ENCODE measurements around the gene TIGD6.
"Not testable (repeated sequence)": the region's sequence is repeated elsewhere in the genome, so short reads cannot be mapped to it uniquely, and the experiment has no call there.

TIGD6 gene

GRCh38 chr5:149975409-149975808, 25.0 kb downstream of the TIGD6 start:
- DNase-seq (ENCODE audit: low read depth in 2 of 2) = no peak

- no peak for DNase-seq (ENCODE audit: low read depth in 2 of 2)
Observed at GRCh38 chr5:149969181-149969930, 31.1 kb downstream of the TIGD6 start.

- no peak for DNase-seq (ENCODE audit: low read depth in 2 of 2)
Observed at GRCh38 chr5:149966946-149967345, 33.5 kb downstream of the TIGD6 start.

GRCh38 chr5:149963729-149964128, 36.7 kb downstream of the TIGD6 start:
- no peak for DNase-seq (ENCODE audit: low read depth in 2 of 2)

GRCh38 chr5:149962601-149963300, 37.7 kb downstream of the TIGD6 start:
- no peak for DNase-seq (ENCODE audit: low read depth in 2 of 2)

- DNase-seq (ENCODE audit: low read depth in 2 of 2) = no peak
Observed at GRCh38 chr5:149961957-149962409, 38.5 kb downstream of the TIGD6 start.

GRCh38 chr5:149961186-149961685, 39.2 kb downstream of the TIGD6 start:
- no peak for DNase-seq (ENCODE audit: low read depth in 2 of 2)

GRCh38 chr5:149960272-149961185, 39.9 kb downstream of the TIGD6 start, which contains the start of gene SLC26A2:
TSS of gene SLC26A2 (plus strand) at chr5:149960758. CDS start at chr5:149977653, 16,895 bp downstream.
- DNase-seq (ENCODE audit: low read depth in 2 of 2) = peak; percentile 88 to 89

GRCh38 chr5:149959406-149960236, 40.8 kb downstream of the TIGD6 start:
- peak; percentile 25 to 46 for DNase-seq (ENCODE audit: low read depth in 2 of 2)

- no peak for DNase-seq (ENCODE audit: low read depth in 2 of 2)
Observed at GRCh38 chr5:149957855-149958254, 42.6 kb downstream of the TIGD6 start.

- DNase-seq (ENCODE audit: low read depth in 2 of 2) = no peak
Observed at GRCh38 chr5:149956685-149957084, 43.8 kb downstream of the TIGD6 start.

- no peak for DNase-seq (ENCODE audit: low read depth in 2 of 2)
Observed at GRCh38 chr5:149954798-149955197, 45.7 kb downstream of the TIGD6 start.

GRCh38 chr5:149953436-149954121, 46.9 kb downstream of the TIGD6 start:
- DNase-seq (ENCODE audit: low read depth in 2 of 2) = no peak

GRCh38 chr5:149951138-149951749, 49.2 kb downstream of the TIGD6 start:
- no peak for DNase-seq (ENCODE audit: low read depth in 2 of 2)

GRCh38 chr5:149948993-149949392, 51.5 kb downstream of the TIGD6 start:
- DNase-seq (ENCODE audit: low read depth in 2 of 2) = no peak

GRCh38 chr5:149946118-149946517, 54.3 kb downstream of the TIGD6 start:
- DNase-seq (ENCODE audit: low read depth in 2 of 2) = no peak

GRCh38 chr5:149944666-149945065, 55.8 kb downstream of the TIGD6 start, which contains the start of gene PDE6A:
TSS of gene PDE6A (minus strand) at chr5:149944793. CDS start at chr5:149944673, 120 bp downstream.
- no peak for DNase-seq (ENCODE audit: low read depth in 2 of 2)

GRCh38 chr5:149943177-149943949, 57.1 kb downstream of the TIGD6 start:
- not testable (repeated sequence) for DNase-seq (ENCODE audit: low read depth in 2 of 2)

Data from stimulated activated CD4-positive, alpha-beta T cell treated with anti-CD3 and anti-CD28 coated beads, Interleukin-1b, Interleukin-23, amount 100 ng/mL, for 4 hours (primary cell).